Mesenteric fat pad (tissue), 1 donor: ENCODE data around the gene MRPL44. TPM values are rescaled to one million over a fixed set of nuclear protein-coding genes. Genes with fewer than 3 reads are reported as not detected.
A peak's percentile ranks its signal among the peaks of the same experiment; 100 is the strongest.
"Not testable (repeated sequence)": the region's sequence is repeated elsewhere in the genome, so short reads cannot be mapped to it uniquely, and the experiment has no call there.

Source experiments
- DNase-seq: peaks from one replicate; pipeline ENCODE4 v3.0.0-alpha.2; 2020; ENCODE audit warnings: low spot score
- total RNA-seq: library from RNA; stranded (reverse); fragmentation: NEBNext Ultra II Directional; extraction: Animal tissue kit (Norgen Biotek cat#: 25700); gene quantifications from one replicate; pipeline ENCODE4 v1.2.1, GENCODE V29; 2021
- donor health status: DM: yes; HTN: yes; CAD: no.

The MRPL44 gene
- total RNA-seq, 1 donor from 2014 or later: 19.2 TPM

- no peak for DNase-seq
Measured at GRCh38 chr2:223935459-223936125, 21.7 kb upstream of the MRPL44 start.

- no peak for DNase-seq
Measured at GRCh38 chr2:223936862-223937326, 20.4 kb upstream of the MRPL44 start.

- DNase-seq: no peak
Measured at GRCh38 chr2:223937535-223937934, 19.7 kb upstream of the MRPL44 start.

GRCh38 chr2:223939438-223939837 is 17.8 kb upstream of the MRPL44 start:
- not testable (repeated sequence) for DNase-seq

- no peak for DNase-seq
Measured at GRCh38 chr2:223941579-223942277, 15.5 kb upstream of the MRPL44 start.

GRCh38 chr2:223943135-223943534 is 14.1 kb upstream of the MRPL44 start:
- no peak for DNase-seq

- no peak for DNase-seq
Measured at GRCh38 chr2:223943561-223944008, 13.7 kb upstream of the MRPL44 start.

GRCh38 chr2:223944166-223944702 is 13.0 kb upstream of the MRPL44 start:
- no peak for DNase-seq

- peak; percentile 93 for DNase-seq
Measured at GRCh38 chr2:223944703-223945531, 12.3 kb upstream of the MRPL44 start, which contains the start of gene WDFY1. Gene WDFY1, minus strand, starts transcription at chr2:223945335. Its CDS starts 51 bp downstream, at chr2:223945284.

- no peak for DNase-seq
Measured at GRCh38 chr2:223945755-223946154, 11.5 kb upstream of the MRPL44 start.

GRCh38 chr2:223947711-223948205 is 9.5 kb upstream of the MRPL44 start:
- DNase-seq: no peak

GRCh38 chr2:223949241-223949840 is 7.9 kb upstream of the MRPL44 start:
- DNase-seq: no peak

GRCh38 chr2:223950448-223951347 is 6.6 kb upstream of the MRPL44 start:
- DNase-seq: no peak

- no peak for DNase-seq
Measured at GRCh38 chr2:223952280-223952968, 4.8 kb upstream of the MRPL44 start.

- DNase-seq: no peak
Measured at GRCh38 chr2:223954401-223954800, 2.9 kb upstream of the MRPL44 start.

GRCh38 chr2:223956300-223956699 is 963 bp upstream of the MRPL44 start:
- no peak for DNase-seq

- DNase-seq: no peak
Measured at GRCh38 chr2:223959688-223960087, 2.4 kb downstream of the MRPL44 start.

GRCh38 chr2:223967981-223968380 is 10.7 kb downstream of the MRPL44 start:
- DNase-seq: no peak

GRCh38 chr2:223969315-223969714 is 12.1 kb downstream of the MRPL44 start:
- DNase-seq: no peak
